RCC 7860 (cell line): ENCODE measurements around the gene SSBP3.

Source experiments
- DNase-seq: peaks from one replicate; pipeline ENCODE4 v3.0.0-alpha.2; 2015; ENCODE audit warnings: low spot score
- FAIRE-seq: peaks from 2 replicates; lab custom pipeline; 2012; peaks lifted over from hg19 to GRCh38; lab: Jason Lieb, UNC

Gene SSBP3

GRCh38 chr1:54335011-54335754, 71.0 kb downstream of the SSBP3 start:
- FAIRE-seq (no peak), DNase-seq (no peak)

DNA sequence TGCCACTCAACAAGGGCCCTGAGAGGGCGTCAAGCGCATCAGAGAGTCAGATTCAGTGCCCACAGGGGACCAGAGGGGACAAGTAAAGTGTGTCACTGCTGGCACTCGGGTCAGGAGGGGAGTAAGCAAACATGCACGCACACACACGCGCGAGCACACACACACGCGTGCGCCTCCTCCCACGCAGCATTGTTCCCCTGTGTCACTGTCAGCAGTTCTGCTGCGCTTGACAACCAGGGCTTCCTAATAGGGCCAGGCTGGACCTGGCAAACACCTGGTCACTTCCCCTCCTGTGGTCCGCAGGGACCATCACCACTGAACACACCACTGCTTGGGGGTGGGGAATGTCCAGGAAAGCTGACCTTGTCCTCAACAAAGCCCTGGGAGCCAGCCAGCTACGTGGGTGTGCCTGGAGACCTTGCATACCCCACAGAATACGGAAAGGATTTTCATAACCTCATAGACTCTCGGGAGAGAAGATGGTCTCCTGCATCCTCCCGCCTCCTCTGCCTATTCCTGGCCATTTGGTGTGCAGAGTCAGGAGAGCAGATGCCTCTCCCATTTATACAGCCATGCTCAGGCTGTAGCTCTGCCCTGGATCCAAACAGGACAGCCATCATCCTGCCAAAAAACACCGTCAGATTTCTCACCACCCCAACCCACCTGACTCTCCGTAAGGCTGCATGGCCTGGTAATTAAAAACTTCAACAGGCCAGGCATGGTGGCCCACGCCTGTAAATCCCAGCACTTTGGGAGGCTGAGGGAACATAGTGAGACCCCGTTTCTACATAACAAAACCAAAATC, 73.2 kb downstream of the SSBP3 start:
- FAIRE-seq, result no peak
- DNase-seq, result no peak

GRCh38 chr1:54331843-54332463, 74.2 kb downstream of the SSBP3 start:
- no peak for DNase-seq
- FAIRE-seq, result no peak

GRCh38 chr1:54331091-54331772, 75.0 kb downstream of the SSBP3 start:
- no peak for FAIRE-seq

DNA sequence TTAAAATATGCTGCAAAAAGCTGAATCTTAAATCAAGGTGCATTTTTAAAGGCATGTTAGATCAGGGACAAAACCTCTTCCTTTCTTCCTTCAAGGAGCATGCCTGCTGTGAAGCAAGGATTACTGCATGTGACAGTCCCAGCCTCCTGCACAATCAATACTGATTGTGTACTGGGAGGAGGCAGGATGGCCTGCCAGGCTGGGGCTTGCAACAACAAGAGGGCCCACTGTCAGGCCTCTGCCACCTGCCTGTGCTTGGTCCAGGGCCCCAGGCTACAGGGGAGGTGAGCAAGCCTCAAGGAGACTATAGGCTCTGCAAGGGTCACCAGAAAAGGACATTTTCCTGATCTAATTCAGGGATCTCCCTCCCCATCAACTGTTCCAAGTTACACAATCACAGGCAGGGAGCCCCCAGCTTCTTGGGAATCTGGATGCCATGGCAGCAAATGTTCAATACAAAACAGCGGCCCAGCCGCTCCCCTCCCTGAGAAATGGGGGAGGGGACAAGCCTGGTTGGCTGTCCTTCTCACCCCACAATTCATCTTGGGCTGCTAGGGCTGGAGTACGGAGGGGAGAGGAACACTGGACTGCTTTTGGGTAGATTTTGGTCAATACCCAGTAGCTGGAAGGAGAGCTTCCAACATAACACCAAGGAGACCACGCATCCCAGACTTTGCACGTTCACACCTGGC, 76.7 kb downstream of the SSBP3 start:
- DNase-seq, result no peak

More at GRCh38 chr1:54331091-54331772, 75.0 kb downstream of the SSBP3 start:
- DNase-seq, result no peak

DNA sequence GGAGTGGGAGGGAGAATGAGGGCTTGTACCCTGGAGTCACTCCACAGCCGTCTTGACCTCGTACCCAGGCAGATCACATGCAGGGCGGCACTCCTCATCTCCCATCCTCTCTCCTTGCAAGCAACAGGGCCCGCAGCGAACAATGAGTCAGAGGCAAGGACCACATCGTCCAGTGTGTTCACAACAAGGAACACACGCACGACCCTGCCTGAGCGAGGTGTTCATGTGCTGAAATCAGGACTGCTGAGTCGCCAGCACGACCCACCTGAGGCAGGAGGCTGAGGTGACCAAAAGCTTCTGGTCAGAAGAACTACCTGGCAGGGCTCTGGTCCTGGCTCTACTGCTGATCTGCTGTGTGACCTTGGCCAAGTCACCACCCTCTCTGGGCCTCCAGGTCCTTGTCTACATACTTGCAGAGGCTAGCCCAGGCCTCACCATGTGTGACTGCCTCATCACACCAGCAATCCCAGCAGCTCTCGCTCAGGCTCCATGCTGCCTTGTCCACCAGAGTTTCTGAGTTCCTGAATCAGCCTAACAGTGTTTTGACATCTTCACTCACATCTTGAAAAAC, 78.0 kb downstream of the SSBP3 start:
- FAIRE-seq (no peak), DNase-seq (no peak)

More for the DNA sequence above, 76.7 kb downstream of the SSBP3 start:
- FAIRE-seq, result no peak

DNA sequence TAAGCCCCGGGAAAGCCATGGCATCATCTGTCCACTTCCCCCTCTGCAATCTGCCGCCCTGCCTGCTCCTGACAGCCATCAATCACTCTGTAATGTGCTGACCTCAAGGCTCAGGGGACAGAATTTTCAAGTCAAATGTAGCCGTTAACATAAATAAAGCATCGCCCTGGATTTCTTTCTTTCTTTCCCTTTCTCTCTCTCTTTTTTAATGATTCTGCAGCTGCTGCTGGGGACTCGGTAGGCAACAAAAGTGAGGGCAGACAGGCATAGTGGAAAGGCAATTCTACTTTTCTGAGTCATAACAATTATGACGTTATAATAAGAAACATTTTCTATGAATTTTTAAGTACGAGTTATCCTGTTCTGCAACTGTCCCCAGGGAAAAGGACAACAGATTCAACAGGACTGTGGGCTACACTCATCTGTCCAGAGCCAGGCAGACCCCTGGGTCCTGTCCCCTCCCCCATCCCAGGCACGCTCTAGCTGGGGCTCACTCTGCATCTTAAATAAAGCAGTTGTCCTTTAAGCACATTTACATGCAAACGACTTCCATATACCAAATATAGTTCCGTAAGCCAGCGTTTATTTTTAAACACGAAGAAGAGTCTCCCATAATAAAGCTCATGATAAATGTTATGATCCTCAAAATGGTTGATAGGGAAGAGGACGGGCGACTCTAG, 78.7 kb downstream of the SSBP3 start:
- no peak for DNase-seq
- no peak for FAIRE-seq

GRCh38 chr1:54326543-54327385, 79.4 kb downstream of the SSBP3 start:
- no peak for FAIRE-seq
- no peak for DNase-seq

DNA sequence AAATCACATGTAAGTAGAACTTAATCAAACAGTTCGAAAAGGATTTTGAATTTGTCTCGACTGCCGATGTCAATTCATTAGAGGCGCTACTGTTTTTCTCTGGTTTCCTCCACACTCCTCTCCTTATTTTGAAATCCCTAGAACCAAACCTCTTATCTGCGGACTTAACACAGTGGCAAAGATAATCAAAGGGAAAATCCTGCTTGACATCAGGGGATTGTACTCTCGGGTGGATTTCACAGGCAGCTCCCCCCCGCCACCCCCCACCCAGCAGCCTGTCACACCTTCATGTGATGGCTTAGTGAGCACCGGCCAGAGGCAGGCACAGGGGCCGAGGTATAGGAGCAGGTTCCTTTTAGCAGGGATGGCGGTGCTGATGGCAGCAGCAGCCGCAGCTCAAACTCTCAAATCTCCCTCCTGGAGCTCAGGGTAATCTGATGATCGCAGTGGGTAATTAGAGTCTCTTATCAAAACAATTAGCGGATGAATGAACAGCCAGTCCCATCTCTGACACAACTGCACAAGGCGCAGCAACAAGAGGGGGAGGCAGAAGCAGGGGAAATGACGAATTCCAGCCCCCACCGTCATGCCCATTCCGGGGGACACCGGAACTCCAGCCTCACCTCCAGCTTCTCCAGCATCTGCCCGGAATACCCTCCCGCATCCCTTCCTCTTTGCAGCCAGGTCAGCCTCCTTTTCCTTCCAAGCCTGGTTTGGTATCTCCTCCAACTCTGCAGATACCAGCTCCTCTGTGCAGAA, 80.3 kb downstream of the SSBP3 start:
- no peak for FAIRE-seq

DNA sequence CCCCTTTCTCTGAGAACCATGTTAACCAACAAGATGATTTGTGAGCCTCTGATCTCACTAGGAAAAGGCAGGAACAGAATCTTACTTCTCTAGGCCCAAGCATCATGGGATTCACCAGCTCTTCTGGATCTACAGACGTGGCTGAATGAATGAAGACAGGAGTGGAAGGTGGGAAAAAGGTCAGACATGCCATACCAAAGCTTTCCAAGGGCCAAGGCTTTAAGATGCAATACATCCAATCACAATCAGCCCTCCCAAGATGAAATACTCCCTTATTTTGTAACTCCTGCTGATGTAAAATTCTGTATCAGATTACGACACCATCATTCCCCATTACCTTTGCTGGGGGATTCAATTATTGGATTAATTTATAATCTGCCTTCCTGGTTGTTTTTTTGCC, 80.9 kb downstream of the SSBP3 start:
- DNase-seq (no peak), FAIRE-seq (no peak)

More for the DNA sequence above, 80.3 kb downstream of the SSBP3 start:
- DNase-seq, result no peak

DNA sequence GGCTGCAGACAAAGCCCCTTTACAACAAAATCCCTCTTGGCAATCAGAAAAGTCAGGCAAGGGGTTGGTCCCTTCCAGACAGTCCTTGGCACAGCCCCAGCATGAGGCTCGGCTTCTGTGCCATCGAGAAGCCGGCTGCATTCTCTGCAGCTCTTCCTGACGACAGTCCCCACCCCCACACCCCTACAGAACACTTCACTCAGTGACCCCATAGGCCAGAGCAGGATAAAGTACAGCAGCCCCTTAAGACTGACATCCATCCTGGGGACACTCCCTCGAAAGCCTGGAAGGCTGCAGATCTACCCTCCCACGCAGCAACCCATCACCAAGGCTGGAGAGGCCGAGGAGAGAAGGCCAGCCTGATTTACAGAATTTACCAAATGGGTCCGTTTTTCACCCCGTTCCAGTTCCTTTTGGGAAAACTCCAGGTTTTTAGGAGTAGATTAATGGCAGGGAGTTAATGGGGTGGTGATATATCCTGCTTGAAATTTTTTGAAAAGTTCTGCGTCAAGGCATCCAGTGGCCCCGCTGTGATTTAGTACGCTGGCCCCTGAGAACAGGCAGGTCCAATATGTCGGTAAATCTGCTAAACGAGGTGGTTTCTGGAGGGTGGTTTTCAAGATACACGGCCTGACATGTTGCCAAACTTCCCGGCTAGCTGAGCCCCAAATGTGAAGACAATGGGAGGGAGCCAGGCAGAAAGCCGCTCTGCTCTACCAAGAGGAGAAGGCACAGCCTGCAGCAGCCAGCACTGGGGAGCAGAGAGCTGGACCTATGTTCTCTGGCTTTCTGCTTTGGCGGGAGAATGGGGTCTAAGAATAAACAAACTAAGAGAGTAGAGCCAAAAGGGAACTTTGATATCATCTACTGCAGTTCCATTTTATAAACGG, 81.7 kb downstream of the SSBP3 start:
- FAIRE-seq, result no peak

GRCh38 chr1:54323921-54324250, 82.3 kb downstream of the SSBP3 start:
- DNase-seq (no peak), FAIRE-seq (no peak)

More for the DNA sequence above, 81.7 kb downstream of the SSBP3 start:
- no peak for DNase-seq

DNA sequence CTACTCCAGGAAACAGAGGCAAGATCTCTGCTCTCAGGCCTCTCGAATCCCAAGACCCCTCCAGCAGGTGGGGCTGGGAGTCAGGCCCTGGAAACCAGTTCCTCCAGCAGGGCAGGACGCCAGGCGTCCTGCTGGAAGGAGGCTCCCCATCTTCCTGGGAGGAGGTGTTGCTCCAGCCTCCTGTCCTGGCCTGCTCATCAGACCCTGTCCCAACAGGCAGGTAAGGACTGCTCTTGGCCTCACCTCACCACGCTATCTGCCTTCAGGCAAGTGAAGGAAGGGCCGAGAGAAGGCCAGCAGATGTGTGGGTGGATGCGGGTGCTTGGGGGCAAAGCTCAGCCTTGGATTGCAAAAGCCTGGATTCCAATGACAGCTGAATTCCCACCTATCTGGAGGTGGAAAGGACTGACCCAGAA, 82.9 kb downstream of the SSBP3 start:
- no peak for FAIRE-seq

DNA sequence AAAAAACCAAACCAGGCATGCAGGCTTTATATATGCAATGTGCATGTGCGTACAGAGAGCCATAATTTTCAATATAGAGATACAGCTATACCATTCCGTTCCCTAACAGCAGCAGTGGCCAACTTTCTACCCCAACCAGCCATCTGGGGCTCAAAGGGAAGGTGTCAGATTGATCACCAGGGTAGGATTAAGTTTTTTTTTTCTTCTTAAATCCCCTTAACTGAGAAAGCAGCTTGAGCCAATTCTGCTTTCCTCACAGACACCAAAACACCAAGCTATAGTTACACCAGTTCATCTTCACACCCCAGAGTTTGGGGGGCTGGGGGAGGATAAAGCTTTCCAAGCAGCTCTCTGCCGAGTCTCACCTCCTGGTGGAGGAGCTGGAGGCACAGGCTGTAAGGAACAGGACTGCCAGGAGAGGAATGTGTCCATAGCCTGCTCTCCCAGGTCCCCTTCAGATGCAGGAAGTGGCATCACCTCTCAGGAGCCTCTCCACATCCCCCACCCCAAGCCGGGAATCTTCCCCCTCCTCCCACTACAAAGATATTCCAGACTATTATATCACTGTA, 87.9 kb downstream of the SSBP3 start:
- DNase-seq, result no peak
- FAIRE-seq, result no peak

More for the DNA sequence above, 82.9 kb downstream of the SSBP3 start:
- DNase-seq, result no peak

DNA sequence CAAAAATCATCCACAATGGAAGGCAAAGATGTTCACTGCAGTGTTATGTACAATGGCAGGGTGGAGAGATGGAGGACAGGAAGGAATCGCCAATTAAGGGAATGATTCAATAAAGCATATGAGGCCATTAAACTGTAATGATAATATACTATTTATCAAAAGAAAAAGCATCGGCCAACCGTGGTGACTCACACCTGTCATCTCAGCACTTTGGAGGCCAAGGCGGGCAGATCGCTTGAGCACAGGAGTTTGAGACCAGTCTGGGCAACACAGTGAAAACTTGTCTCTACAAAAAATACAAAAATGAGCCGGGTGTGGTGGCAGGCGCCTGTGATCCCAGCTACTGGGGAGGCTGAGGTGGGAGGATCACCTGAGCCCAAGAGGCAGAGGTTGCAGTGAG, 89.1 kb downstream of the SSBP3 start:
- no peak for DNase-seq

DNA sequence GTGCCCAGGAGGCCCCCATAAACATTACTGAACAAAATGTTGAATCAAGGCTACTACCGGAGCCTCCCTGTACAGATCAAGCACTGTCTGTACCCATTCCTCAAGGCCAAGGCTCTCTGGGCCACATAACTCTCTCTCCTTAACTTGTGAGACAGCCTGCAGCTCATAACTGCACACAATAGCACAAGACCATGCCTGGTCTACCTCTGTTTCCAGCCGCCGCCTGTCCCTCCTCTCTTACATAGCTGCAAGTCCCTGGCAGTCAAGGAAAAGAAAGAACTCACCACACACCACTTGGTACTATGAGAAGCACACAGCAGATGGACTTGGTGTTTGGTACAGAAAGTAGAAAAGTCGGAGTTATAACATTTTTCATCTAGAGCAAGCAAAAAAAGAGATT, 91.1 kb downstream of the SSBP3 start:
- DNase-seq (no peak), FAIRE-seq (no peak)

More for the DNA sequence above, 89.1 kb downstream of the SSBP3 start:
- FAIRE-seq, result no peak

DNA sequence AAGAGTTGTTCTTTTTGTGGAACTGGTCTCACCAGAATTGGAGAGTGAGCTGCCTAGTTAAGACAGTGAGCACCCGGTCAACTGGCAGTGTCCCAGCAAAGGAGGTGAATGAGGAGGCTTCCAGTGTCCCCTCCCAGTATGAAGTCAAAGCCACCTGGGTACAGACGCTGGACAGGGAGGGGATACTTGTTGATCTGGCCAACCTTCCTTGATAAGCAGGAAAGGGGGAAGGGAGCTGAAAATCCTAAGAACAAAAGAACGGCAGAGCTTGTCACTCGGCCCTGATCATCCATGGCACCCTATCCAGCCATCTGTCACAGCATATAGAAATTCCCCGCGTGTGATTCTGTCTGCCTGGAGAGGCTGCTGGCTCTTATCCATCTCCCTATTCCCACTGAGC, 91.5 kb downstream of the SSBP3 start:
- FAIRE-seq (no peak), DNase-seq (no peak)
